ENCODE results near the gene MICALL2. TPM values are rescaled to one million over a fixed set of nuclear protein-coding genes. Genes with fewer than 3 reads are reported as not detected.

MICALL2 gene
- total RNA-seq (100 to 1,000 TPM in 2 of 9 donors, 10 to 100 TPM in 6, 1 to 10 TPM in 1; 8.8 to 174 (median 60.3) TPM), polyA plus RNA-seq (1,000 to 10,000 TPM in 1 of 3 donors, 100 to 1,000 TPM in 1, 1 to 10 TPM in 1; 7.9 to 1,057 (median 368) TPM)
- long read RNA-seq, donor 1, partial matches to known transcripts, result 0 of 2 reads
- long read RNA-seq, donor 1, other reads (novel, unspliced or antisense), result 0 of 2 reads
- long read RNA-seq, donor 2, result 0 reads
- long read RNA-seq, donor 3, partial matches to known transcripts, result 0 of 1 reads
- long read RNA-seq, donor 3, other reads (novel, unspliced or antisense), result 0 of 1 reads
- long read RNA-seq, donor 4, partial matches to known transcripts, result 13 of 28 reads
- long read RNA-seq, donor 4, other reads (novel, unspliced or antisense), result 13 of 28 reads
- long read RNA-seq, donor 5, transcript MICALL2-201 (17 exons, 3,121 nt), result major isoform, 43 of 259 reads
- long read RNA-seq, donor 5, partial matches to known transcripts, result 101 of 259 reads
- long read RNA-seq, donor 5, other reads (novel, unspliced or antisense), result 109 of 259 reads
- long read RNA-seq, donor 6, partial matches to known transcripts, result 8 of 22 reads
- long read RNA-seq, donor 6, other reads (novel, unspliced or antisense), result 8 of 22 reads
- long read RNA-seq, donor 7, result 0 reads
- long read RNA-seq, donor 8, partial matches to known transcripts, result 0 of 1 reads
- long read RNA-seq, donor 8, other reads (novel, unspliced or antisense), result 0 of 1 reads
- long read RNA-seq, donor 9, result 0 reads
- long read RNA-seq, donor 10, result 0 reads

DNA sequence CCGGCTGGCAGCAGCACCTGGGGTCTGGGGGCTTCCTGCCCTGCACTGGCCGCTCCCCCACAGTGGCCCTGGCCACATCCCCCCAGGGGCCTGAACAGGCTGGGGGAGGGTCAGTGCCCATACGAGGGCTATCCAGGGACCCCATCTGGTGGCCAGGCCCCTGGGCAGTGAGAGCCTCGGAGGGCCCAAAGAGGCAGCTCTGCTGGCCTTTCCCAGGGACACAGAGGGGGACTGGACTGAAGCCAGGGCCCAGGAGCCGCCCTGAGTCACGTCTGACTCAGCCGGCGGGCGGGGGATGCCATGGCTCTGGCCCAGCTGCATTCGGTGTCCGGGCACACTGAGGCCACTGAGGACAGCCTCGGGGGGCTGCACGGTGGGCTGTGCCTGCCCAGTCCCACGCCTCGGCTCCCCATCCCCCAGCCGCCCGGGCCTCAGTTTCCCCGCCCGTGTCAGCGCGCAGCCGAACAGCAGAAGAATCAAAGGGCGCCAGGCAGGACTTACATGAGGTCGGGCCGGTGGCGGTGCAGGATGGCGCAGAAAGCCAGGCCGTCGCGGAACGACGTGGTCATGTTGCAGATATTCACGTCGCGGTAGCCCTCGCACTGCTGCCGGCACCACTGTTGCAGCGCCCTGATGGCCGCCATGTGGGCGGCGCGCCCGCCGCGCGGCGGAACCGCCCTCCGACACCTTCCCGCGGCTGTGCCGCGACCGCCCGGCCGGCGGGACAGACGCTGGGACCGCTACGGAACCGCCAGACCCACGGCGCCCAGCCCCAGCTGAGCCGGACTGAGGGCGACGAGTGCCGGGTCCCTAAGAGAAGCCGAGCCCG, at the start of gene MICALL2:
TSS of gene MICALL2 (minus strand) at position 788 of the 829 bp plus-strand sequence. CDS start at position 644, 144 bp downstream.
- intact Hi-C loops (cut with DNase I), result no loop called here
- 0 to 10% (median 1%) methylated on average over 1 to 69 of the region's 69 CpGs for WGBS, 4 donors
- TF ChIP-seq, protein P1, sequence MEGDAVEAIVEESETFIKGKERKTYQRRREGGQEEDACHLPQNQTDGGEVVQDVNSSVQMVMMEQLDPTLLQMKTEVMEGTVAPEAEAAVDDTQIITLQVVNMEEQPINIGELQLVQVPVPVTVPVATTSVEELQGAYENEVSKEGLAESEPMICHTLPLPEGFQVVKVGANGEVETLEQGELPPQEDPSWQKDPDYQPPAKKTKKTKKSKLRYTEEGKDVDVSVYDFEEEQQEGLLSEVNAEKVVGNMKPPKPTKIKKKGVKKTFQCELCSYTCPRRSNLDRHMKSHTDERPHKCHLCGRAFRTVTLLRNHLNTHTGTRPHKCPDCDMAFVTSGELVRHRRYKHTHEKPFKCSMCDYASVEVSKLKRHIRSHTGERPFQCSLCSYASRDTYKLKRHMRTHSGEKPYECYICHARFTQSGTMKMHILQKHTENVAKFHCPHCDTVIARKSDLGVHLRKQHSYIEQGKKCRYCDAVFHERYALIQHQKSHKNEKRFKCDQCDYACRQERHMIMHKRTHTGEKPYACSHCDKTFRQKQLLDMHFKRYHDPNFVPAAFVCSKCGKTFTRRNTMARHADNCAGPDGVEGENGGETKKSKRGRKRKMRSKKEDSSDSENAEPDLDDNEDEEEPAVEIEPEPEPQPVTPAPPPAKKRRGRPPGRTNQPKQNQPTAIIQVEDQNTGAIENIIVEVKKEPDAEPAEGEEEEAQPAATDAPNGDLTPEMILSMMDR (IDR thresholded peaks at IDR 0.05), result no peak
- peak; percentile 97 to 99 for TF ChIP-seq POLR2A (IDR thresholded peaks at IDR 0.05)
- Histone ChIP-seq H3K4me1 (replicated peaks in 1 of 2) (peaks cover 60 to 75% of the 10 kb centered on the region in 2 donors), H3K36me3 (replicated peaks in 1 of 2) (no peaks in the 10 kb centered on the region), H3K27me3 (no peaks in the 10 kb centered on the region), H3K4me3 (peak within 1 kb of the TSS; percentile 47 to 91 (median 65)), H3K27ac (peak within 1 kb of the TSS; percentile 81 to 97 (median 84)), H3K9me3 (replicated peaks in 1 of 3) (no peaks in the 10 kb centered on the region)
- DNase-seq, result peak; percentile 91 to 96 (median 94)

DNA sequence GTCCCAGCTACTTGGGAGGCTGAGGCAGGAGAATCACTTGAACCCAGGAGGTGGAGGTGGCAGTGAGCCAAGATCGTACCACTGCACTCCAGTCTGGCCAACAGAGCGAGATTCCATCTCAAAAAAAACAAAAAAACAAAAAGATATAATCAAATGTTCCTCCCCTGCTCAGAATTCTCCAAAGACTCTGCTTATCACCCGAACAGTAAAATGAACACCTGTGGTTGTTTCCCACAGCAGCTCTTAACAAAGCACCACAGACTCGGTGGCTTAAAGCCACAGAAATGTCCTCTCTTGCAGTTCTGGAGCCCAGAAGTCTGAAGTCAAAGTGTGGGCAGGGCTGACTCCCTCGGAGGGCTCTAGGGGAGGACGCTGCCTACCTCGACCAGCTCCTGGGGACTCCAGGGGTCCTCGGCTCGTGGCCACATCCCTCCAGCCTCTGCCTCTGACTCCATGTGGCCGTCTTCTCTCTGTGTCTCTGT, 49.0 kb upstream of the MICALL2 start:
- 70 to 82% (median 72%) methylated on average over 8 to 10 of the region's 10 CpGs for WGBS, 4 donors
- H3K9me3 ChIP-seq (replicated peaks in 1 of 3), result no peaks in the 10 kb centered on the region
- TF ChIP-seq, protein P1 (IDR thresholded peaks at IDR 0.05), result no peak
- TF ChIP-seq POLR2A (IDR thresholded peaks at IDR 0.05), result no peak
- no peak overlapping the region for H3K4me3 ChIP-seq
- H3K4me1 ChIP-seq (replicated peaks in 1 of 2), result peaks cover 2 to 14% of the 10 kb centered on the region in 2 donors
- no peaks in the 10 kb centered on the region for H3K36me3 ChIP-seq (replicated peaks in 1 of 2)
- intact Hi-C loops (cut with DNase I), result no loop called here
- no peaks in the 10 kb centered on the region for H3K27me3 ChIP-seq
- H3K27ac ChIP-seq, result no peak overlapping the region
- DNase-seq, result no peak

DNA sequence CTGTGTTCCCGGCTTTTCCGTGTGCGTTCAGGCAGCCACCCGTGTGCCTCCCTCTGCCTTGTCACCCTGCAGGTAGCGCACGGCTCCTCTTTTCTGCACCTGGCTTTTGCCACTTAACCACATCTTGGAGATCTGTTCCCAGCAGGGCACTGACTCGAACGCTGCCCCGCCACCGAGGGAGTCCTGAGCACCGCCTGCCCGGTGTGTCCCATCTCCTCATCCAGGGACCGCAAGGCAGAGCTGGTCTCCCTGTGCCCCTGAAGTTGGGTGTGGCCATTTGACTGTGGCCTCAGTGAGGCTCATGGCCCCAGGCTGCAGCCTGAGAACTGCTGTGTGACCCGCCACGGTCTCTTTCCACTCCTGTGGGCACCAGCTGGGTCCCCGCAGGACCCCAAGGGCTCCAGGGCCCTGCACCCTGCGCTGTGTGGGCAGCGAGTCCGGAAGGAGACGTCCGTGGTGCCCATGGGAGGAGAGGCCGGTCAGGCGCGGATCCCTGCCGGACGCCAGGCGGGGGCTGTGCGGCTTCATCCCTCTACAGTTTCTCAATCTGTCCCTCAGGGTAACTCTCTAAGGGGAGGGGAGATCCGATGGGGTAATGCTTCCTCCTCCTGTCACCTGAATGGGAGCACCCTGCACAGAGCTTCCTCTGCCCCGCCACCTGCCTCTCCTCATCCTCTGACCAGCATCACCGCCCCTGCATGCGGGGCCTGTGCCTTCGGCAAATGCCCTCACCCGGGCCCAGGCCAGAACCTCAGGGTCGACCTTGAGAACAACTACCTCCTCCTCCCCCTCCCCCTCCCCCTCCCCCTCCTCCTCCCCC, 46.7 kb upstream of the MICALL2 start:
- DNase-seq, result peak in 5 of 7 donors; percentile 44 to 58 (median 53)
- intact Hi-C loops (cut with DNase I), result no loop called here
- Histone ChIP-seq H3K9me3 (replicated peaks in 1 of 3) (no peaks in the 10 kb centered on the region), H3K36me3 (replicated peaks in 1 of 2) (peaks cover 0 to 16% of the 10 kb centered on the region in 2 donors), H3K27ac (peak overlapping the region in 3 of 5 donors; percentile 16 to 57 (median 55)), H3K4me3 (no peak overlapping the region), H3K4me1 (replicated peaks in 1 of 2) (peaks cover 6 to 22% of the 10 kb centered on the region in 2 donors), H3K27me3 (no peaks in the 10 kb centered on the region)
- 51 to 63% (median 58%) methylated on average over 20 to 35 of the region's 35 CpGs for WGBS, 4 donors
- TF ChIP-seq, protein P1 (IDR thresholded peaks at IDR 0.05), result no peak
- no peak for TF ChIP-seq POLR2A (IDR thresholded peaks at IDR 0.05)

All from adrenal gland (tissue), 19 donors.